ENCODE data around the gene UNC5C.

DNA sequence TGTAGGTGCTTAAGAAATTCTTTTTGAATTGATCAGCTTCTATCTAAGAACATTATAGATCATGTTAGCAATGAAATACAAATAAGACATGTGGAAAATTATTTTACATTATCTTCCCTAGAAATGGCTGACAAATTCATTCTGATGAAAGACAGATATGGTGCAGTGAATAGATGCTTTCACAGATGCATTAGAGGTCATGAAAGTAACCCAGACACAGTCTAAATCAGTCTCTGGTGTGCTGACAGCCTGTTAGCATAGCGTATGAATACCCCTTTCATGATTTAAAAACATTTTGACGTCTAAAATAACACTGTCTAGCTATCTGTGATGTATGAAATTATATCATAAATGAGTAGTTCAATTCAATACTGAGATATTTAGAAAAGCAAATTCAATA lies 180.9 kb downstream of the UNC5C start:
- TF ChIP-seq, protein P1, sequence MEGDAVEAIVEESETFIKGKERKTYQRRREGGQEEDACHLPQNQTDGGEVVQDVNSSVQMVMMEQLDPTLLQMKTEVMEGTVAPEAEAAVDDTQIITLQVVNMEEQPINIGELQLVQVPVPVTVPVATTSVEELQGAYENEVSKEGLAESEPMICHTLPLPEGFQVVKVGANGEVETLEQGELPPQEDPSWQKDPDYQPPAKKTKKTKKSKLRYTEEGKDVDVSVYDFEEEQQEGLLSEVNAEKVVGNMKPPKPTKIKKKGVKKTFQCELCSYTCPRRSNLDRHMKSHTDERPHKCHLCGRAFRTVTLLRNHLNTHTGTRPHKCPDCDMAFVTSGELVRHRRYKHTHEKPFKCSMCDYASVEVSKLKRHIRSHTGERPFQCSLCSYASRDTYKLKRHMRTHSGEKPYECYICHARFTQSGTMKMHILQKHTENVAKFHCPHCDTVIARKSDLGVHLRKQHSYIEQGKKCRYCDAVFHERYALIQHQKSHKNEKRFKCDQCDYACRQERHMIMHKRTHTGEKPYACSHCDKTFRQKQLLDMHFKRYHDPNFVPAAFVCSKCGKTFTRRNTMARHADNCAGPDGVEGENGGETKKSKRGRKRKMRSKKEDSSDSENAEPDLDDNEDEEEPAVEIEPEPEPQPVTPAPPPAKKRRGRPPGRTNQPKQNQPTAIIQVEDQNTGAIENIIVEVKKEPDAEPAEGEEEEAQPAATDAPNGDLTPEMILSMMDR (IDR thresholded peaks at IDR 0.05; ENCODE audit: poor library complexity), result no peak
- TF ChIP-seq EZH2phosphoT487 (IDR thresholded peaks at IDR 0.05; ENCODE audit: low read depth, severe bottlenecking, unreplicated experiment), result no peak

All from hepatocyte (in vitro differentiated cells).